Mesenchymal stem cell (in vitro differentiated cells and primary cell): ENCODE measurements around the gene STN1.
A peak's percentile ranks its signal among the peaks of the same experiment; 100 is the strongest.

Source experiments
- DNase-seq: peaks from one replicate; pipeline ENCODE4 v3.0.0-alpha.2; 2013
- H2AFZ ChIP-seq: one replicate; pipeline ENCODE4 v1.6.1; 2013; ENCODE audit warnings: low read depth, mild to moderate bottlenecking, control low read depth, inconsistent platforms, low read length, moderate library complexity
- H2AK5ac ChIP-seq: 2 replicates; pipeline ENCODE4 v1.6.1; 2013; ENCODE audit warnings: low read length, moderate library complexity, mild to moderate bottlenecking, inconsistent platforms; ENCODE audit not compliant: severe bottlenecking
- H2BK120ac ChIP-seq: one replicate; pipeline ENCODE4 v1.6.1; 2013; ENCODE audit warnings: low read depth, mild to moderate bottlenecking, inconsistent platforms, low read length, moderate library complexity
- H2BK12ac ChIP-seq, 2 experiments: one replicate each; pipeline ENCODE4 v1.6.1; 2013; ENCODE audit warnings: inconsistent platforms in 2 of 2, low read length in 2 of 2, mild to moderate bottlenecking in 2 of 2, moderate library complexity in 2 of 2, control low read depth in 1 of 2
- H2BK15ac ChIP-seq: one replicate; pipeline ENCODE4 v1.6.1; 2013; ENCODE audit warnings: mild to moderate bottlenecking, low read depth, inconsistent platforms; ENCODE audit not compliant: poor library complexity, severe bottlenecking
- H2BK5ac ChIP-seq: 2 replicates; pipeline ENCODE4 v1.6.1; 2013; ENCODE audit warnings: low read depth, mild to moderate bottlenecking, low read length, control low read depth, inconsistent platforms; ENCODE audit not compliant: poor library complexity, severe bottlenecking
- H3K14ac ChIP-seq, 2 experiments: one replicate each; pipeline ENCODE4 v1.6.1; 2013; ENCODE audit warnings: inconsistent platforms in 2 of 2, low read length in 2 of 2, control low read depth in 1 of 2, mild to moderate bottlenecking in 1 of 2, moderate library complexity in 1 of 2
- H3K18ac ChIP-seq, 2 experiments: one replicate each; pipeline ENCODE4 v1.6.1; 2013; ENCODE audit warnings: inconsistent platforms in 2 of 2, low read length in 2 of 2, control low read depth in 1 of 2, low read depth in 1 of 2, mild to moderate bottlenecking in 1 of 2
- H3K23ac ChIP-seq, 2 experiments: one replicate each; pipeline ENCODE4 v1.6.1; 2013; ENCODE audit warnings: inconsistent platforms in 2 of 2, low read length in 2 of 2, mild to moderate bottlenecking in 2 of 2, moderate library complexity in 2 of 2, control low read depth in 1 of 2
- H3K27ac ChIP-seq: 2 replicates; pipeline ENCODE4 v1.5.1; 2013; ENCODE audit warnings: mild to moderate bottlenecking, moderate library complexity, low read length, control low read depth, inconsistent platforms; ENCODE audit not compliant: poor library complexity, severe bottlenecking
- H3K27me3 ChIP-seq, 2 experiments: 2 replicates each; pipeline versions ENCODE4 v1.6.1 to v1.7.0; 2013; ENCODE audit warnings: low read length in 2 of 2, mild to moderate bottlenecking in 2 of 2, moderate library complexity in 2 of 2, control low read depth in 1 of 2, inconsistent platforms in 1 of 2; ENCODE audit not compliant: control insufficient read depth in 1 of 2, insufficient read depth in 1 of 2
- H3K36me3 ChIP-seq, 2 experiments: 2 replicates each; pipeline versions ENCODE4 v1.6.1 to v1.7.0; 2013; ENCODE audit warnings: low read length in 2 of 2, control low read depth in 1 of 2, inconsistent platforms in 1 of 2, low read depth in 1 of 2, mild to moderate bottlenecking in 1 of 2; ENCODE audit not compliant: insufficient read depth in 2 of 2, control insufficient read depth in 1 of 2
- H3K4ac ChIP-seq, 2 experiments: one replicate each; pipeline ENCODE4 v1.6.1; 2013; ENCODE audit warnings: inconsistent platforms in 2 of 2, low read length in 2 of 2, mild to moderate bottlenecking in 2 of 2, moderate library complexity in 2 of 2, control low read depth in 1 of 2, low read depth in 1 of 2
- H3K4me1 ChIP-seq: 2 replicates; pipeline ENCODE4 v1.6.1; 2013; ENCODE audit warnings: low read depth, low read length, control low read depth; ENCODE audit not compliant: control insufficient read depth, insufficient read depth
- H3K4me2 ChIP-seq: 2 replicates; pipeline ENCODE4 v1.6.1; 2013; ENCODE audit warnings: low read length, mild to moderate bottlenecking, inconsistent platforms; ENCODE audit not compliant: poor library complexity, severe bottlenecking
- H3K4me3 ChIP-seq, 2 experiments: 2 replicates each; pipeline versions ENCODE4 v1.5.1 to v1.7.0; 2013; ENCODE audit warnings: low read length in 2 of 2, mild to moderate bottlenecking in 2 of 2, control low read depth in 1 of 2, low read depth in 1 of 2; ENCODE audit not compliant: insufficient read depth in 1 of 2
- H3K79me1 ChIP-seq: replicated peaks from 2 replicates; pipeline ENCODE4 v1.6.1; 2013; ENCODE audit warnings: mild to moderate bottlenecking, control low read depth, low read length, inconsistent platforms; ENCODE audit not compliant: poor library complexity, severe bottlenecking
- H3K9ac ChIP-seq: 2 replicates; pipeline ENCODE4 v1.7.0; 2013; ENCODE audit warnings: mild to moderate bottlenecking, low read length, moderate library complexity
- H3K9me3 ChIP-seq: 2 replicates; pipeline ENCODE4 v1.7.0; 2013; ENCODE audit warnings: mild to moderate bottlenecking, low read length; ENCODE audit not compliant: control insufficient read depth
- H4K8ac ChIP-seq: one replicate; pipeline ENCODE4 v1.6.1; 2013; ENCODE audit warnings: inconsistent platforms, mild to moderate bottlenecking, low read length, moderate library complexity
- H4K91ac ChIP-seq: one replicate; pipeline ENCODE4 v1.6.1; 2013; ENCODE audit warnings: mild to moderate bottlenecking, low read length, inconsistent platforms
- WGBS: methylation state at CpG from one replicate; pipeline ENCODE4 v1.1.7; 2013; ENCODE audit warnings: mixed read lengths; 5-methylcytosine and 5-hydroxymethylcytosine counted together

The STN1 gene

DNA sequence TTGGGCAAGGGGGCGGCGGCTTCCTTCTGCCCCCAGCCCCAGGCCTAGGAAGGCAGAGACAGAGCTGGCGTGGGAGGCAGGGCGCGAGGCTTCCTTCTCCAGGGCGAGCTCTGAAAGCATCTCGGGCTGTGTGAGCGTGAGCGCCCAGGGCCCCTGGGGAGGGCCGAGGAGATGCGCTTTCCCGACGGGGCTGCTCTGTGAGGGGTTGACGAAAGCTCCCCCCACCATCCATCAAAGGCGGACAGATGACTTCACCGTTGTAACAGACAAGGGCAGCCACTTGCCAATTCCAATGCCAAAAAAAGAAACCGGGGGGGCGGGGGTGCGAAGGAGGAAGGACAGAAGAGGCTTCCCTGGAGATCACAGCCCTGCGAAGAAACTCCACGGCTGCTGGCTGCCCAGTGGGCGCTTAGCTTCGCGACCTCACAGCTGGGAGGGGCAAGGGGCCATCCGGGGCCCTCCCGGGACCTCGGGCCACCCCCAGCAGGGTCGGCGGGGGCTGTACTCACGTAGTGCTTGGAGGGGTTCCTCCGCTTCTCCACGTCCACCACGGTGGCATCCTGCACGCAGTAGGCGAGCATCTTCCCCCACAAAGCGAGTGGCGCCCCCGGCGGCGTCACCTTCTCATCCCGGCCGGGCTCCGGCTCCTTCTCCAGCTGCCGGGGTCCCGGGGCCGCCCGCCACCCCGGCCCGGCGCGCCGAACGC is 63.1 kb downstream of the STN1 start:
- H3K4me2 ChIP-seq, result peak overlapping the region; percentile 73
- H3K9me3 ChIP-seq, result no peaks in the 10 kb centered on the region
- H3K36me3 ChIP-seq, result no peaks in the 10 kb centered on the region
- H3K4me3 ChIP-seq, result peak overlapping the region; percentile 51 to 88
- peak overlapping the region; percentile 59 for H4K8ac ChIP-seq
- H3K79me1 ChIP-seq, result no peaks in the 10 kb centered on the region
- H2AFZ ChIP-seq, result no peak overlapping the region
- peak overlapping the region; percentile 9 to 60 for H3K4ac ChIP-seq
- H3K14ac ChIP-seq, result peak overlapping the region in 1 of 2 experiments; percentile 71
- no peak overlapping the region for H3K27ac ChIP-seq
- peak overlapping the region; percentile 73 for H4K91ac ChIP-seq
- H2AK5ac ChIP-seq, result no peak overlapping the region
- WGBS, result under 1% methylated on average over 30 of the region's 53 CpGs
- peak overlapping the region; percentile 95 for H2BK15ac ChIP-seq
- H2BK5ac ChIP-seq, result no peak overlapping the region
- H3K27me3 ChIP-seq, result peaks cover 0 to 16% of the 10 kb centered on the region in 2 experiments
- peak; percentile 66 for DNase-seq
- peak overlapping the region; percentile 17 to 18 for H2BK12ac ChIP-seq
- peak overlapping the region; percentile 87 for H3K9ac ChIP-seq
- peaks cover 18% of the 10 kb centered on the region for H3K4me1 ChIP-seq
- peak overlapping the region; percentile 78 for H2BK120ac ChIP-seq
- no peak overlapping the region for H3K23ac ChIP-seq
- H3K18ac ChIP-seq, result peak overlapping the region; percentile 62 to 77

DNA sequence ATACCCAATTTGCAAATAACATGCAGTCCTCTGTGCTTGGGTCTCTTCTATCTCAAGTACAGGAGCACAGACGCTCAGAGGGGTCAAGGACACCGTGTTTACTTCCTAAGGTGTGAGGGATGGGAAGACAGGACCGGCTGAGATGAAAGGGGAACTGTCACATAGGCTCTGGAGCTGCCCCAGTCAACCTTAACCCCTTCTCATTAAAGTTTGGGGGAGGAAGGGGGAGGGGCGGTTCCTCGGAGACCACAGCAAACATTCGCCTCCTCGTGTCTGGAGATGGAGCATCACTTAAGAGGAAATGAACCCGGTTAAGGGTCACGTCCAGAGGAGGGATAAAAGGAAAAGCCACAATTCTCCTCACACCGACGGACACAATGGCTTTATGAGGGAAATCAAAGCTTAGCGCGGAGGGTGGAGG is 63.7 kb downstream of the STN1 start:
- Histone ChIP-seq H2AK5ac (no peak overlapping the region), H3K79me1 (no peaks in the 10 kb centered on the region), H3K9me3 (no peaks in the 10 kb centered on the region), H3K23ac (no peak overlapping the region), H2AFZ (no peak overlapping the region), H3K4me3 (peak overlapping the region in 1 of 2 experiments; percentile 88), H2BK120ac (no peak overlapping the region), H2BK12ac (peak overlapping the region; percentile 2 to 12), H3K27me3 (peaks cover 0 to 16% of the 10 kb centered on the region in 2 experiments), H3K18ac (peak overlapping the region; percentile 62 to 77), H3K36me3 (no peaks in the 10 kb centered on the region), H2BK15ac (peak overlapping the region; percentile 4), H3K14ac (peak overlapping the region in 1 of 2 experiments; percentile 71), H3K4me2 (peak overlapping the region; percentile 73), H4K8ac (no peak overlapping the region), H4K91ac (peak overlapping the region; percentile 73), H2BK5ac (no peak overlapping the region), H3K4me1 (peaks cover 21% of the 10 kb centered on the region), H3K4ac (no peak overlapping the region), H3K9ac (peak overlapping the region; percentile 87), H3K27ac (no peak overlapping the region)
- 3% methylated on average over 8 of the region's 13 CpGs for WGBS
- DNase-seq, result no peak

DNA sequence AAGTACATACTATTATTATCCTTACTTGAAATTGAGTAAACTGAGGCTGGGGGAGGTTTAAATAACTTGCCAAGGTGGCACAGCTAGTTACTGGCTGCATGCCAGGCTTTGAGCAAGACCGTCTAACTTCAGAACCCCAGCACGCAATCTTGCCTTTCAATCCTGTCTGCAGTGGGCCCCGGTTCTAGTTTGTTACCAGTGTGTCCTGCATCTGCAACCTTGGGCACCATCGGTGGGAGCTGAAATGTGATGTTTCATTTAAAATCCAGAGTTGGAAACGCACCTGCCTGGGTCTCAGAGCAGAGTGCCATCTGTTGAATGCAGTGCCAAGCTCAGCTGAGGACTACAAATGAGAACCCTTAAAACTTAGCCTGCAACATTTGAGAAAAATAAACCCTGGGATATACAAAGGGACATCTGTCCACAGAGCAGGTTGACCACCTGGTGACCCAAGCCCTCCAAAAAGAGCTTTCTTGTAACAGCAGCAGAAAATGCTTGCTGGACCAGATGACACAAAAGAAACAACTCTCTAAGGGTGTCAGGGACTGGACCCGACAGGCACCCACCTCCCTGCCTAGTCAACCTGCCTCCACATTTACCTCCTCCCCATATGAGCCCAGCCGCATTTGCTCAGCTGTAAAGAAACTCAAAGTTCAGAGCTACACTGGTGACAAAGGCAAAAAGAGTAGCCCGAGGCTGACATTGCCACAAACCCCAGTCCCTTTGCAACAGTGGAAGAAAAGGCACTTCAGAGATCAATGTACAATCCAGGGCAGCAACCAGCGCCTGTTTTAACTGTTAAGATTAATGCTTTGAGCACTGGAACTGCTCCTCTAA is 64.3 kb downstream of the STN1 start:
- Histone ChIP-seq H3K4ac (peak overlapping the region in 1 of 2 experiments; percentile 32), H2BK120ac (no peak overlapping the region), H2BK15ac (no peak overlapping the region), H3K79me1 (no peaks in the 10 kb centered on the region), H2AK5ac (no peak overlapping the region), H4K8ac (no peak overlapping the region), H3K23ac (peak overlapping the region in 1 of 2 experiments; percentile 56), H2AFZ (no peak overlapping the region), H3K9ac (peak overlapping the region; percentile 87), H3K27ac (no peak overlapping the region), H2BK12ac (peak overlapping the region in 1 of 2 experiments; percentile 76), H3K18ac (peak overlapping the region in 1 of 2 experiments; percentile 74), H3K4me3 (peak overlapping the region in 1 of 2 experiments; percentile 88), H4K91ac (no peak overlapping the region), H3K27me3 (peaks cover 0 to 16% of the 10 kb centered on the region in 2 experiments), H2BK5ac (no peak overlapping the region), H3K9me3 (no peaks in the 10 kb centered on the region), H3K36me3 (no peaks in the 10 kb centered on the region), H3K14ac (no peak overlapping the region), H3K4me1 (peaks cover 22% of the 10 kb centered on the region), H3K4me2 (no peak overlapping the region)
- peak; percentile 37 for DNase-seq
- 68% methylated on average over 9 of the region's 9 CpGs for WGBS

DNA sequence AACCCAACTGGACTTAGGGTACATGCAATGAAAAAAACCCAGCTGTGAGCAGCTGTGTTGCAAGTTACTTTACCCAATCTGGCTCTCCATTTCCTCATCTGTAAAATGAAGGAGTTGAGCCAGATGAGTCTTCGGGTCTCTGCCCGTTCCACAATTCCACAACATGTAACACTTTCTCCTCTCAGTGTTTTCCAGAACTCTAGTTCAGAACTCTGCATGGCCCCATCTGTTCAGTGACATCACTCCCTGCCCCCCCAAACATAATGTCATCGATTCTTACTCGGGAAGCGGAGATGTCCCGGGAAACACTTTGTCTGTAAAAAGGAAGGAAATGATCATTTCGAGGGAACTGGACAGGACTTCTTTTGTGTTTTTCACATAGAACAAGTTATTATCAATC is 65.1 kb downstream of the STN1 start:
- peak overlapping the region in 1 of 2 experiments; percentile 47 for H2BK12ac ChIP-seq

More for the DNA sequence above, 65.1 kb downstream of the STN1 start:
- no peak overlapping the region for H2AFZ ChIP-seq
- H3K4me3 ChIP-seq, result peak overlapping the region in 1 of 2 experiments; percentile 88
- H3K4me2 ChIP-seq, result no peak overlapping the region
- no peak overlapping the region for H2AK5ac ChIP-seq
- H4K8ac ChIP-seq, result no peak overlapping the region
- H3K9me3 ChIP-seq, result no peaks in the 10 kb centered on the region
- no peak overlapping the region for H3K14ac ChIP-seq
- peak; percentile 81 for DNase-seq
- H4K91ac ChIP-seq, result no peak overlapping the region
- H3K4me1 ChIP-seq, result peaks cover 24% of the 10 kb centered on the region
- H3K79me1 ChIP-seq, result no peaks in the 10 kb centered on the region
- H2BK120ac ChIP-seq, result no peak overlapping the region
- H3K9ac ChIP-seq, result peak overlapping the region; percentile 87
- no peak overlapping the region for H3K23ac ChIP-seq
- H2BK15ac ChIP-seq, result no peak overlapping the region
- no peaks in the 10 kb centered on the region for H3K36me3 ChIP-seq
- peak overlapping the region; percentile 28 to 69 for H3K18ac ChIP-seq
- peaks cover 0 to 16% of the 10 kb centered on the region in 2 experiments for H3K27me3 ChIP-seq
- peak overlapping the region in 1 of 2 experiments; percentile 33 for H3K4ac ChIP-seq
- H3K27ac ChIP-seq, result no peak overlapping the region
- no peak overlapping the region for H2BK5ac ChIP-seq
- WGBS, result 80% methylated on average over 7 of the region's 7 CpGs
